ENCODE results near the gene CFAP97D2. TPM values are rescaled to one million over a fixed set of nuclear protein-coding genes. Genes with fewer than 3 reads are reported as not detected.
"Not testable (repeated sequence)": the region's sequence is repeated elsewhere in the genome, so short reads cannot be mapped to it uniquely, and the experiment has no call there.

Gene CFAP97D2
- total RNA-seq, 1 donor from 2014 or later: not detected

DNA sequence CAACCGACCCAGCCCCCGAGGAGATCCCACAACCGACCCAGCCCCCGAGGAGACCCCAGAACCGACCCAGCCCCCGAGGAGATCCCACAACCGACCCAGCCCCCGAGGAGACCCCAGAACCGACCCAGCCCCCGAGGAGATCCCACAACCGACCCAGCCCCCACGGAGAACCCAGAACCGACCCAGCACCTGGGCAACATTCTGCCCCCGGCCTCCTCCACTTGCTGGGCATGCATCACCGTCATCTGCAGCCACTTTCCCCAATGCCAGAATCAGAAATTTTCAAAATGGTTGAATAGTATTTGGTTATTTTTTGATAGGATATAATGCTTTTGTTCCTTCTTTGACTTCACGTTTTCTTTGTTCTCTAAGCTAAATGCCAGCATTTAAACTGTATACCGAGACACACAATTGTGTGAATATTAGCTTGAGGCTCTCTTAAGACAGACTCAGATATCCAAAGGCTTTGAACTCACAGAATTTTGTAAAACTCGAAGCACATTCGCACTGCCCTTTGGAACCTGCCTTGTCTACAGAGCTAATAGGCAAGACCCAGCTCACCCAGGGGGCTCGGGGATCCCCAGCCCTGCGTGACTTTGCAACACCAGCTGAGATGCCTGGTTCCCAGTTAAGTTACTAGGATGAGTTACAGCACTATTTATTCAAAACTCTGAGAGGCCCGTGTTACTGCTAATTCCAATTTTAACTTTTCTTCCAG is 31.1 kb upstream of the CFAP97D2 start:
- no peak for TF ChIP-seq POLR2A (IDR thresholded peaks at IDR 0.05)
- TF ChIP-seq POLR2AphosphoS5 (IDR thresholded peaks at IDR 0.05; ENCODE audit: insufficient read depth in 1 of 2, low read depth in 1 of 2): no peak
- TF ChIP-seq, protein P1, sequence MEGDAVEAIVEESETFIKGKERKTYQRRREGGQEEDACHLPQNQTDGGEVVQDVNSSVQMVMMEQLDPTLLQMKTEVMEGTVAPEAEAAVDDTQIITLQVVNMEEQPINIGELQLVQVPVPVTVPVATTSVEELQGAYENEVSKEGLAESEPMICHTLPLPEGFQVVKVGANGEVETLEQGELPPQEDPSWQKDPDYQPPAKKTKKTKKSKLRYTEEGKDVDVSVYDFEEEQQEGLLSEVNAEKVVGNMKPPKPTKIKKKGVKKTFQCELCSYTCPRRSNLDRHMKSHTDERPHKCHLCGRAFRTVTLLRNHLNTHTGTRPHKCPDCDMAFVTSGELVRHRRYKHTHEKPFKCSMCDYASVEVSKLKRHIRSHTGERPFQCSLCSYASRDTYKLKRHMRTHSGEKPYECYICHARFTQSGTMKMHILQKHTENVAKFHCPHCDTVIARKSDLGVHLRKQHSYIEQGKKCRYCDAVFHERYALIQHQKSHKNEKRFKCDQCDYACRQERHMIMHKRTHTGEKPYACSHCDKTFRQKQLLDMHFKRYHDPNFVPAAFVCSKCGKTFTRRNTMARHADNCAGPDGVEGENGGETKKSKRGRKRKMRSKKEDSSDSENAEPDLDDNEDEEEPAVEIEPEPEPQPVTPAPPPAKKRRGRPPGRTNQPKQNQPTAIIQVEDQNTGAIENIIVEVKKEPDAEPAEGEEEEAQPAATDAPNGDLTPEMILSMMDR (IDR thresholded peaks at IDR 0.05): no peak
- Histone ChIP-seq H3K27me3 (no peaks in the 10 kb centered on the region), H3K27ac (no peak overlapping the region), H3K36me3 (no peaks in the 10 kb centered on the region), H3K9me3 (no peaks in the 10 kb centered on the region), H3K4me3 (no peak overlapping the region), H3K4me1 (peaks cover 25% of the 10 kb centered on the region)
- no peak for DNase-seq (ENCODE audit: extremely low spot score in 2 of 2)
- intact Hi-C loops (cut with DNase I): no loop called here

DNA sequence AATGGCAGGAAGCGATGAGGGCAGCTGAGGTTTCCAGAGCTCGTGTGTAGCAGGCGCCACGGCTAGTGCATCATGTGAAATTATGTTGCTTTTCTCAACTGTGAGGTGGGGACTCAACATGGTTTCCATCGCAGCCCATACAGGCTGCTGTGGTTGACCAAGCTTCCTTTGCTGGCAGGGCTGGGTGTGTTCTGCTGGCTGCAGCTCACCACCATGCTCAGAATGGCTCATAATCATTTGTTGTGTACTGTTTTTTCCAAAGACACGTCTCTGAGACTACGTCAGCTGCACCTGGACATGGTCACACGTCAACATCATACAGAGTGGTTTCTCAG is 30.6 kb upstream of the CFAP97D2 start:
- Histone ChIP-seq H3K4me3 (no peak overlapping the region), H3K36me3 (no peaks in the 10 kb centered on the region), H3K27me3 (no peaks in the 10 kb centered on the region), H3K9me3 (no peaks in the 10 kb centered on the region), H3K4me1 (peaks cover 22% of the 10 kb centered on the region), H3K27ac (no peak overlapping the region)
- TF ChIP-seq, protein P1 (IDR thresholded peaks at IDR 0.05): no peak
- TF ChIP-seq POLR2AphosphoS5 (IDR thresholded peaks at IDR 0.05; ENCODE audit: insufficient read depth in 1 of 2, low read depth in 1 of 2): peak in 1 of 2 donors; percentile 41
- DNase-seq (ENCODE audit: extremely low spot score in 2 of 2): no peak
- intact Hi-C loops (cut with DNase I): no loop called here

- H3K27ac ChIP-seq; DNase-seq (ENCODE audit: extremely low spot score in 2 of 2); H3K36me3 ChIP-seq; H3K9me3 ChIP-seq; H3K27me3 ChIP-seq; intact Hi-C loops (cut with DNase I); H3K4me3 ChIP-seq: not testable (repeated sequence)
- H3K4me1 ChIP-seq: peaks cover 18% of the 10 kb centered on the region
Measured at GRCh38 chr13:114148886-114149285, 30.2 kb upstream of the CFAP97D2 start.

DNA sequence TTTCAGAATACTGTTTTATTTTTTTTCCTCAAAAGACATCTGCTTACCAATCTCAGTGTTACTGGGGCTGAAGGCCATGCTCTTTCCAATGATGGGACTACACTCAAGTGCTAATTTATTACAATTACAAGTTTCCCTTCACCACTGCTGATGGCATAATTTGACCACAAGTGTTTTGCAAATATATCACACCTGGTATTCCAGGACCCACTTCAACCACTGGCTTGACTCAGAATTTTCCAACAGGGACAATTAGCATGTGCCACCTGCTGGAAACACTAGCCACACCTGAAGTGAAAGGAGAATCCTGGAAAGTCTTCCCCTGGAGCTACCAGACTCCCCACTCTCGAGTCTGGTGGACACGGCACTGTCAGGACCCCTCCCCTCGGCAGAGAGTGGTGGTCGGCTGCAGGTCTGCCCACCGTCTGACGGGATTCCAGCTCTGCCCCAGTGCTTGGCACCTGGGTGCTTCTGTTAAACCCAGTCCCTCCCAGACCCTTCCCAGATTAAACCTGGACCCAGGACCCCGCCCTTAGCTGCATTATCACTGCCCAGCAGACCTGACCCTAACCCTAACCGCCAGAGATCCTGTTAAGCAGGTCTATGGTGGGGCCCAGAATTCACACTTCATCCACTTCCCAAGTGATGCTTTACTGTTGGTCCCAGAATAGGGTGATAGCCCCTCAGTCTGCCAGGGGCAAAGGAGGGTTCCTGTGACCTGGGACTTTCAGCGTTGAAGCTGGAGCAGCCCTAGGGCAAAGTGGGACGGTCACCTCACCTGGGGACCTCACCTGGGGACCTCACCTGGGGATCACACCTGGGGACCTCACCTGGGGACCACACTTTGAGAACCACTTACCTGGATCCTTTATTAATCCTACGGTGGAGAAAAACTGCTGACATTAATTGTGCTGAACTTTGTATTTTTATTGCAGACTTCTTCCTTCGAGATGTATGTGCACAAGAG is 29.0 kb upstream of the CFAP97D2 start:
- no peak for DNase-seq (ENCODE audit: extremely low spot score in 2 of 2)
- H3K4me3 ChIP-seq: no peak overlapping the region
- no peak overlapping the region for H3K27ac ChIP-seq
- H3K36me3 ChIP-seq: no peaks in the 10 kb centered on the region
- intact Hi-C loops (cut with DNase I): no loop called here
- no peaks in the 10 kb centered on the region for H3K9me3 ChIP-seq
- H3K4me1 ChIP-seq: peaks cover 11% of the 10 kb centered on the region
- no peaks in the 10 kb centered on the region for H3K27me3 ChIP-seq
- TF ChIP-seq, protein P1 (IDR thresholded peaks at IDR 0.05): no peak
- TF ChIP-seq POLR2AphosphoS5 (IDR thresholded peaks at IDR 0.05; ENCODE audit: insufficient read depth in 1 of 2, low read depth in 1 of 2): no peak
- TF ChIP-seq POLR2A (IDR thresholded peaks at IDR 0.05): no peak

- intact Hi-C loops (cut with DNase I): no loop called here
- TF ChIP-seq POLR2A (IDR thresholded peaks at IDR 0.05) (no peak), POLR2AphosphoS5 (IDR thresholded peaks at IDR 0.05; ENCODE audit: insufficient read depth in 1 of 2, low read depth in 1 of 2) (no peak)
- TF ChIP-seq, protein P1 (IDR thresholded peaks at IDR 0.05): no peak
- H3K27ac ChIP-seq: no peak overlapping the region
- no peaks in the 10 kb centered on the region for H3K9me3 ChIP-seq
- DNase-seq (ENCODE audit: extremely low spot score in 2 of 2): no peak
- peaks cover 11% of the 10 kb centered on the region for H3K4me1 ChIP-seq
- H3K27me3 ChIP-seq: no peaks in the 10 kb centered on the region
- no peak overlapping the region for H3K4me3 ChIP-seq
- no peaks in the 10 kb centered on the region for H3K36me3 ChIP-seq
Measured at GRCh38 chr13:114151031-114151430, 28.0 kb upstream of the CFAP97D2 start.

Measured in vagina (tissue), 2 donors.